PC-9 (cell line): ENCODE results near the gene MBNL2.

ENCODE experiments used
- CTCF ChIP-seq: fragments of 200-600 bp; sonication (generic); conservative IDR thresholded peaks from 2 replicates; pipeline ENCODE4 v1.6.1; 2017; ENCODE audit warnings: mixed run types, antibody characterized with exemption, mild to moderate bottlenecking, moderate library complexity
- EZH2 ChIP-seq: fragments of 200-600 bp; sonication (generic); IDR thresholded peaks from 2 replicates; pipeline ENCODE4 v1.8.0; 2017; ENCODE audit warnings: antibody characterized with exemption, low read depth

- TF ChIP-seq CTCF (no peak), EZH2 (no peak)
Measured at GRCh38 chr13:97433727-97434396, 211.7 kb downstream of the MBNL2 start, which contains the start of gene RAP2A.
